Endodermal cell (in vitro differentiated cells): ENCODE measurements around the gene THSD7B. TPM values are rescaled to one million over a fixed set of nuclear protein-coding genes. Genes with fewer than 3 reads are reported as not detected.
A peak's percentile ranks its signal among the peaks of the same experiment; 100 is the strongest.

ENCODE experiments used
- DNase-seq: peaks from one replicate; pipeline ENCODE4 v3.0.0-alpha.2; 2017
- H3K27ac ChIP-seq: 2 replicates; pipeline ENCODE4 v1.5.1; 2013; ENCODE audit warnings: mild to moderate bottlenecking, low read depth, low read length, moderate library complexity
- H3K27me3 ChIP-seq: 2 replicates; pipeline ENCODE4 v1.6.1; 2013; ENCODE audit warnings: mild to moderate bottlenecking, low read length, moderate library complexity; ENCODE audit not compliant: insufficient read depth, control insufficient read depth, poor library complexity, severe bottlenecking
- H3K36me3 ChIP-seq: 2 replicates; pipeline ENCODE4 v1.7.0; 2013; ENCODE audit warnings: mild to moderate bottlenecking, low read length, moderate library complexity; ENCODE audit not compliant: control insufficient read depth, insufficient read depth
- H3K4me1 ChIP-seq: one replicate; pipeline ENCODE4 v1.7.0; 2013; ENCODE audit warnings: low read length; ENCODE audit not compliant: control insufficient read depth, insufficient read depth
- H3K4me3 ChIP-seq: 2 replicates; pipeline ENCODE4 v1.5.1; 2013; ENCODE audit warnings: mild to moderate bottlenecking, low read length, moderate library complexity
- H3K9ac ChIP-seq: 2 replicates; pipeline ENCODE4 v1.6.1; 2013; ENCODE audit warnings: mild to moderate bottlenecking, low read length, moderate library complexity; ENCODE audit not compliant: poor library complexity, severe bottlenecking; ENCODE audit errors: extremely low read depth
- H3K9me3 ChIP-seq: 2 replicates; pipeline ENCODE4 v1.6.1; 2013; ENCODE audit warnings: mild to moderate bottlenecking, low read length, moderate library complexity; ENCODE audit not compliant: control insufficient read depth
- H3K27ac Mint-ChIP-seq: 2 replicates; pipeline ENCODE4 v1.8.0; 2020; ENCODE audit warnings: mixed read lengths
- H3K27me3 Mint-ChIP-seq: 2 replicates; pipeline ENCODE4 v1.8.0; 2021; ENCODE audit warnings: mild to moderate bottlenecking, mixed read lengths; ENCODE audit not compliant: insufficient read depth
- H3K36me3 Mint-ChIP-seq: 2 replicates; pipeline ENCODE4 v1.8.0; 2020; ENCODE audit warnings: low read depth, mixed read lengths
- H3K4me1 Mint-ChIP-seq: 2 replicates; pipeline ENCODE4 v1.8.0; 2020; ENCODE audit warnings: mixed read lengths
- H3K4me3 Mint-ChIP-seq: 2 replicates; pipeline ENCODE4 v1.8.0; 2020; ENCODE audit warnings: mild to moderate bottlenecking, moderate library complexity, mixed read lengths
- H3K9me3 Mint-ChIP-seq: 2 replicates; pipeline ENCODE4 v1.8.0; 2020; ENCODE audit warnings: mild to moderate bottlenecking, mixed read lengths
- WGBS, 2 experiments: methylation state at CpG; one replicate each; pipeline versions ENCODE4 v1.1.5 to v1.1.7; 2013; ENCODE audit warnings: missing lambda C conversion rate in 2 of 2, mixed read lengths in 1 of 2; ENCODE audit not compliant: insufficient coverage in 1 of 2, insufficient read length in 1 of 2; 5-methylcytosine and 5-hydroxymethylcytosine counted together
- total RNA-seq, 2 donors: library from RNA; stranded (reverse); fragmentation: NEBNext Ultra II Directional in 1 of 2; extraction: Animal tissue kit (Norgen Biotek cat#: 25700) in 1 of 2; gene quantifications; 2 replicates in 1 of 2; 3 replicates in 1 of 2; pipeline ENCODE4 v1.2.1, GENCODE V29; 2021
- TF ChIP-seq, protein P1 (sequence below): fragments of 200-600 bp; sonication (generic); conservative IDR thresholded peaks from 2 replicates; pipeline ENCODE4 v1.5.0; 2021; ENCODE audit warnings: antibody characterized with exemption, mild to moderate bottlenecking

The THSD7B gene
- total RNA-seq, 2 donors from 2014 or later, result 1.8 to 2.6 TPM

DNA sequence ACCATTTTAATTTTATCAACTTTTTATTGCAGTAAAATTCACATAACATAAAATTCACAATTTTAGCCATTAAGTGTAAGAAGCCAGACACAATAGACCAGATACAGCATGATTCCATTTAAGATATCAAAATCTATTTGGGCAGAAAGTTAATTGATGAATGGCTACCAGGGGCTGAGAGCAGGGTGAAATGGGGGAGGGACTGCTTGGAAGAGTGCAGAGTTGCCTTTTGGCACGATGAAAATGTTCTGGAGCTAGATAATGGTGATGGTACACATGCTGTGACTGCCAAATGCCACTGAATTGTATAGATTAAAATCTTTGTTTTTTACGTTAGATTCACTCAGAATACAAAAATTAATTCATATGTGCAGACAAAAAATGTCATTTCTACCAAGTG lies 909.6 kb downstream of the THSD7B start:
- Mint-ChIP-seq H3K36me3 (no peaks in the 10 kb centered on the region), H3K4me3 (no peak overlapping the region), H3K27me3 (peaks cover 17% of the 10 kb centered on the region), H3K9me3 (no peaks in the 10 kb centered on the region), H3K4me1 (peaks cover 9% of the 10 kb centered on the region), H3K27ac (no peak overlapping the region)
- Histone ChIP-seq H3K36me3 (no peaks in the 10 kb centered on the region), H3K9ac (no peak overlapping the region), H3K27ac (no peak overlapping the region), H3K4me3 (no peak overlapping the region), H3K27me3 (peaks cover 36% of the 10 kb centered on the region), H3K9me3 (no peaks in the 10 kb centered on the region), H3K4me1 (peaks cover 5% of the 10 kb centered on the region)
- DNase-seq, result no peak
- 80 to 92% methylated on average over 1 of the region's 2 CpGs for WGBS, 2 experiments
- TF ChIP-seq, protein P1, sequence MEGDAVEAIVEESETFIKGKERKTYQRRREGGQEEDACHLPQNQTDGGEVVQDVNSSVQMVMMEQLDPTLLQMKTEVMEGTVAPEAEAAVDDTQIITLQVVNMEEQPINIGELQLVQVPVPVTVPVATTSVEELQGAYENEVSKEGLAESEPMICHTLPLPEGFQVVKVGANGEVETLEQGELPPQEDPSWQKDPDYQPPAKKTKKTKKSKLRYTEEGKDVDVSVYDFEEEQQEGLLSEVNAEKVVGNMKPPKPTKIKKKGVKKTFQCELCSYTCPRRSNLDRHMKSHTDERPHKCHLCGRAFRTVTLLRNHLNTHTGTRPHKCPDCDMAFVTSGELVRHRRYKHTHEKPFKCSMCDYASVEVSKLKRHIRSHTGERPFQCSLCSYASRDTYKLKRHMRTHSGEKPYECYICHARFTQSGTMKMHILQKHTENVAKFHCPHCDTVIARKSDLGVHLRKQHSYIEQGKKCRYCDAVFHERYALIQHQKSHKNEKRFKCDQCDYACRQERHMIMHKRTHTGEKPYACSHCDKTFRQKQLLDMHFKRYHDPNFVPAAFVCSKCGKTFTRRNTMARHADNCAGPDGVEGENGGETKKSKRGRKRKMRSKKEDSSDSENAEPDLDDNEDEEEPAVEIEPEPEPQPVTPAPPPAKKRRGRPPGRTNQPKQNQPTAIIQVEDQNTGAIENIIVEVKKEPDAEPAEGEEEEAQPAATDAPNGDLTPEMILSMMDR, result no peak

DNA sequence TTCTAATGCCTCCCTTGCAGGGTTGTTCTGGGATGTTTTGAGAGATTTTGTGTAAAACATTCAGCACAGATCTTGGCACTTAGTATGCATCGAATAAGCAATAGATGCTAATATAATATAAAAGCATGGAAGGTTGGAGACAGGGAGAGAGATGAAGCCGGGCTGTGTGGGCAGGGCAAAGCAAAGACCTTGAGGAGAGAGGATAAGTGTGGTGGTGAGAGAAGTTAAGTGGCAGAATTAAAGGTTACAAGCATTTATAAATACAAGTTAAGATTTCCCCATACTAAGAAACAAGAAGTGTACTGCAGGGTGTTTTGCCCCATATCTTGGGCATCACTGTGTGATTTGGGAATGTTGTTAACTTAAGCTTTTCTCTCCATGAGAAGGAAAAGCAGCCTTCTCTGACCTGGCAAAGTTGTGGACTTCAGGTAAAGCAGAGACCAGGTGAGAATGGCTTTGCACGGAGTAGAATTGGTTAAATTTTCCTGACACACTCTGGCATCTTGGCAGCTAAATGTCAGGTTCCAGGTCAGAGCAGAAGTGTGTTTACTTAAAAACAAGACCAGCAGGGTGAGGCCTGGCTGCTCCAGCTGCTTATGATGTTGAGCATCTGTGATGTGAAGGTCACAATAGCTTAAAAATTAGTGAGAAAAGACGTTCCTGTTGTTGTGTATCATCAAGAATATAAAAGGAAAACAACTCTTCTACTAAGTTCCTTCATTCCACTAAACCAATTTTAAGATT lies 910.4 kb downstream of the THSD7B start:
- H3K36me3 Mint-ChIP-seq, result no peaks in the 10 kb centered on the region
- Histone ChIP-seq H3K9me3 (no peaks in the 10 kb centered on the region), H3K4me1 (peaks cover 5% of the 10 kb centered on the region), H3K9ac (no peak overlapping the region), H3K36me3 (no peaks in the 10 kb centered on the region), H3K27me3 (peaks cover 36% of the 10 kb centered on the region), H3K4me3 (no peak overlapping the region), H3K27ac (no peak overlapping the region)
- DNase-seq, result no peak
- 91 to 94% methylated on average over 2 to 4 of the region's 4 CpGs for WGBS, 2 experiments
- no peak overlapping the region for H3K4me3 Mint-ChIP-seq
- H3K27me3 Mint-ChIP-seq, result peaks cover 17% of the 10 kb centered on the region
- H3K27ac Mint-ChIP-seq, result no peak overlapping the region
- H3K4me1 Mint-ChIP-seq, result peaks cover 10% of the 10 kb centered on the region
- no peaks in the 10 kb centered on the region for H3K9me3 Mint-ChIP-seq
- TF ChIP-seq, protein P1, result no peak

- H3K4me1 Mint-ChIP-seq, result peaks cover 16% of the 10 kb centered on the region
- 94 to 100% methylated on average over 1 to 3 of the region's 3 CpGs for WGBS, 2 experiments
- TF ChIP-seq, protein P1, result no peak
- Histone ChIP-seq H3K9ac (no peak overlapping the region), H3K4me3 (no peak overlapping the region), H3K9me3 (no peaks in the 10 kb centered on the region), H3K4me1 (peaks cover 3% of the 10 kb centered on the region), H3K27me3 (peaks cover 36% of the 10 kb centered on the region), H3K36me3 (no peaks in the 10 kb centered on the region), H3K27ac (no peak overlapping the region)
- no peak overlapping the region for H3K4me3 Mint-ChIP-seq
- peak overlapping the region; percentile 22 for H3K27ac Mint-ChIP-seq
- H3K36me3 Mint-ChIP-seq, result no peaks in the 10 kb centered on the region
- no peaks in the 10 kb centered on the region for H3K9me3 Mint-ChIP-seq
- no peak for DNase-seq
- H3K27me3 Mint-ChIP-seq, result peaks cover 17% of the 10 kb centered on the region
Observed at GRCh38 chr2:137676346-137676745, 911.0 kb downstream of the THSD7B start.
